GM18517 (cell line): ENCODE measurements around the gene CATSPER1.
A peak's percentile ranks its signal among the peaks of the same experiment; 100 is the strongest.

Experiments used
- ATAC-seq: cut with Tn5 transposase; IDR thresholded peaks from one replicate; pipeline ENCODE4 v1.9.1; 2021; ENCODE audit warnings: mild to moderate bottlenecking, moderate library complexity; ENCODE audit not compliant: unreplicated experiment

The CATSPER1 gene

GRCh38 chr11:66003291-66003690, 23.0 kb downstream of the CATSPER1 start:
- ATAC-seq: no peak

GRCh38 chr11:66002648-66003225, 23.5 kb downstream of the CATSPER1 start:
- ATAC-seq: peak; percentile 21

GRCh38 chr11:66001942-66002647, 24.2 kb downstream of the CATSPER1 start, which contains the start of the genes BANF1 and EIF1AD:
TSS of gene BANF1 (plus strand) at chr11:66002503. CDS start at chr11:66003251, 748 bp downstream.
TSS of gene EIF1AD (minus strand) at chr11:66002157. CDS start at chr11:66000389, 1,768 bp downstream.
- peak; percentile 75 for ATAC-seq

- ATAC-seq: no peak
Observed at GRCh38 chr11:65997286-65997685, 29.0 kb downstream of the CATSPER1 start.

- no peak for ATAC-seq
Observed at GRCh38 chr11:65992056-65992455, 34.2 kb downstream of the CATSPER1 start.

GRCh38 chr11:65988791-65989592, 37.3 kb downstream of the CATSPER1 start:
- ATAC-seq: peak; percentile 90

- ATAC-seq: no peak
Observed at GRCh38 chr11:65987336-65987735, 38.9 kb downstream of the CATSPER1 start.

- no peak for ATAC-seq
Observed at GRCh38 chr11:65983589-65983987, 42.7 kb downstream of the CATSPER1 start.

- ATAC-seq: no peak
Observed at GRCh38 chr11:65982824-65983588, 43.3 kb downstream of the CATSPER1 start.

- no peak for ATAC-seq
Observed at GRCh38 chr11:65981972-65982823, 44.1 kb downstream of the CATSPER1 start.

GRCh38 chr11:65981101-65981740, 45.1 kb downstream of the CATSPER1 start:
- no peak for ATAC-seq

- ATAC-seq: no peak
Observed at GRCh38 chr11:65979261-65979759, 47.0 kb downstream of the CATSPER1 start.

GRCh38 chr11:65978391-65979238, 47.7 kb downstream of the CATSPER1 start:
- ATAC-seq: no peak

- no peak for ATAC-seq
Observed at GRCh38 chr11:65977621-65978390, 48.5 kb downstream of the CATSPER1 start.

- ATAC-seq: no peak
Observed at GRCh38 chr11:65976216-65977176, 49.8 kb downstream of the CATSPER1 start.

- ATAC-seq: no peak
Observed at GRCh38 chr11:65975771-65976170, 50.5 kb downstream of the CATSPER1 start.
